Activated CD4-positive, CD25-positive, alpha-beta regulatory T cell (primary cell): ENCODE measurements around the gene KRTAP5-10.
"Not testable (repeated sequence)": the region's sequence is repeated elsewhere in the genome, so short reads cannot be mapped to it uniquely, and the experiment has no call there.

Experiments used
- DNase-seq, 4 experiments: peaks; one replicate each; lab custom pipeline; 2025; lab: John Stamatoyannopoulos, UW

The KRTAP5-10 gene

GRCh38 chr11:71611218-71611910 lies 46.0 kb downstream of the KRTAP5-10 start:
- not testable (repeated sequence) for DNase-seq

GRCh38 chr11:71613931-71614330 lies 48.6 kb downstream of the KRTAP5-10 start:
- DNase-seq: not testable (repeated sequence)

GRCh38 chr11:71614366-71614917 lies 49.1 kb downstream of the KRTAP5-10 start:
- DNase-seq: not testable (repeated sequence)

GRCh38 chr11:71615003-71615402 lies 49.6 kb downstream of the KRTAP5-10 start:
- not testable (repeated sequence) for DNase-seq
